Vagina (tissue), 2 donors: ENCODE measurements around the gene BCL11A. TPM values are rescaled to one million over a fixed set of nuclear protein-coding genes. Genes with fewer than 3 reads are reported as not detected.

ENCODE experiments used
- DNase-seq, 2 donors: peaks; one replicate each; pipeline ENCODE4 v3.0.0-alpha.2; 2017; ENCODE audit errors: extremely low spot score in 2 of 2
- H3K27ac ChIP-seq: fragments of 200-600 bp; sonication (generic); one replicate; pipeline ENCODE4 v1.5.1; 2019
- H3K27me3 ChIP-seq: fragments of 200-600 bp; sonication (generic); one replicate; pipeline ENCODE4 v1.5.1; 2019
- H3K36me3 ChIP-seq, 2 donors: fragments of 200-600 bp; sonication (generic); one replicate each; pipeline ENCODE4 v1.5.1; 2017 to 2019
- H3K4me1 ChIP-seq: fragments of 200-600 bp; sonication (generic); one replicate; pipeline ENCODE4 v1.5.1; 2019
- H3K4me3 ChIP-seq, 2 donors: fragments of 200-600 bp; sonication (generic); 1 replicate in 1 of 2; 2 replicates in 1 of 2; pipeline ENCODE4 v1.5.1; 2016 to 2019
- H3K9me3 ChIP-seq: fragments of 200-600 bp; sonication (generic); one replicate; pipeline ENCODE4 v1.5.1; 2019
- CTCF ChIP-seq, 3 experiments: fragments of 450-650 bp in 2 of 3; fragments of 200-600 bp in 1 of 3; sonication (generic) in 1 of 3; IDR thresholded peaks; one replicate each; pipeline ENCODE4 v1.5.1; 2017 to 2019; ENCODE audit warnings: antibody characterized with exemption in 3 of 3, mild to moderate bottlenecking in 2 of 3, moderate library complexity in 2 of 3
- POLR2A ChIP-seq, 2 donors: fragments of 450-650 bp; IDR thresholded peaks; one replicate each; pipeline ENCODE4 v1.6.1; 2017; ENCODE audit warnings: antibody characterized with exemption in 2 of 2, mild to moderate bottlenecking in 2 of 2, moderate library complexity in 2 of 2
- POLR2AphosphoS5 ChIP-seq, 2 donors: sonication (generic); formaldehyde crosslinking; IDR thresholded peaks; one replicate each; pipeline ENCODE4 v1.9.0; 2017; ENCODE audit warnings: antibody characterized with exemption in 2 of 2, mild to moderate bottlenecking in 2 of 2, low read depth in 1 of 2; ENCODE audit not compliant: insufficient read depth in 1 of 2
- intact Hi-C: fragments of 100-400 bp; cut with DNase I; formaldehyde crosslinking; loops from one replicate; pipeline ENCODE4 v1.15.1; 2023
- total RNA-seq: library from RNA; depleted of rRNA; stranded (reverse); fragments of >200 nt; gene quantifications from one replicate; pipeline ENCODE4 v1.2.3, GENCODE V29; 2016

BCL11A gene
- total RNA-seq, 1 donor from 2014 or later, result 48.4 TPM

- H3K36me3 ChIP-seq, result no peaks in the 10 kb centered on the region
- no peaks in the 10 kb centered on the region for H3K9me3 ChIP-seq
- no peak overlapping the region for H3K27ac ChIP-seq
- no peak overlapping the region for H3K4me3 ChIP-seq
- intact Hi-C loops, result no loop called here
- no peaks in the 10 kb centered on the region for H3K27me3 ChIP-seq
- H3K4me1 ChIP-seq, result peaks cover 32% of the 10 kb centered on the region
- TF ChIP-seq POLR2A (IDR thresholded peaks at IDR 0.05) (no peak), POLR2AphosphoS5 (IDR thresholded peaks at IDR 0.05; ENCODE audit: insufficient read depth in 1 of 2, low read depth in 1 of 2) (no peak), CTCF (IDR thresholded peaks at IDR 0.05) (no peak)
- no peak for DNase-seq
Measured at GRCh38 chr2:60510713-60511112, 42.7 kb downstream of the BCL11A start.

GRCh38 chr2:60509066-60509465 lies 44.4 kb downstream of the BCL11A start:
- Histone ChIP-seq H3K9me3 (no peaks in the 10 kb centered on the region), H3K27ac (peak overlapping the region; percentile 27), H3K4me1 (peaks cover 31% of the 10 kb centered on the region), H3K27me3 (no peaks in the 10 kb centered on the region), H3K4me3 (no peak overlapping the region), H3K36me3 (no peaks in the 10 kb centered on the region)
- TF ChIP-seq POLR2AphosphoS5 (IDR thresholded peaks at IDR 0.05; ENCODE audit: insufficient read depth in 1 of 2, low read depth in 1 of 2) (no peak), CTCF (IDR thresholded peaks at IDR 0.05) (no peak), POLR2A (IDR thresholded peaks at IDR 0.05) (no peak)
- no peak for DNase-seq
- intact Hi-C loops, result no loop called here

GRCh38 chr2:60508339-60508917 lies 45.0 kb downstream of the BCL11A start:
- no peaks in the 10 kb centered on the region for H3K36me3 ChIP-seq
- no peak overlapping the region for H3K4me3 ChIP-seq
- peak overlapping the region; percentile 27 for H3K27ac ChIP-seq
- H3K27me3 ChIP-seq, result no peaks in the 10 kb centered on the region
- intact Hi-C loops, result no loop called here
- peaks cover 31% of the 10 kb centered on the region for H3K4me1 ChIP-seq
- no peak for TF ChIP-seq POLR2A (IDR thresholded peaks at IDR 0.05)
- no peak for TF ChIP-seq POLR2AphosphoS5 (IDR thresholded peaks at IDR 0.05; ENCODE audit: insufficient read depth in 1 of 2, low read depth in 1 of 2)
- no peak for TF ChIP-seq CTCF (IDR thresholded peaks at IDR 0.05)
- no peak for DNase-seq
- H3K9me3 ChIP-seq, result no peaks in the 10 kb centered on the region

- TF ChIP-seq POLR2AphosphoS5 (IDR thresholded peaks at IDR 0.05; ENCODE audit: insufficient read depth in 1 of 2, low read depth in 1 of 2), result no peak
- no peak for TF ChIP-seq CTCF (IDR thresholded peaks at IDR 0.05)
- no peak for TF ChIP-seq POLR2A (IDR thresholded peaks at IDR 0.05)
- Histone ChIP-seq H3K9me3 (no peaks in the 10 kb centered on the region), H3K27ac (no peak overlapping the region), H3K4me1 (peaks cover 31% of the 10 kb centered on the region), H3K36me3 (no peaks in the 10 kb centered on the region), H3K27me3 (no peaks in the 10 kb centered on the region), H3K4me3 (no peak overlapping the region)
- DNase-seq, result no peak
- intact Hi-C loops, result no loop called here
Measured at GRCh38 chr2:60507211-60507965, 46.1 kb downstream of the BCL11A start.

- intact Hi-C loops, result no loop called here
- Histone ChIP-seq H3K4me1 (peaks cover 24% of the 10 kb centered on the region), H3K36me3 (no peaks in the 10 kb centered on the region), H3K4me3 (no peak overlapping the region), H3K27me3 (no peaks in the 10 kb centered on the region), H3K27ac (no peak overlapping the region), H3K9me3 (no peaks in the 10 kb centered on the region)
- TF ChIP-seq CTCF (IDR thresholded peaks at IDR 0.05), result no peak
- no peak for TF ChIP-seq POLR2A (IDR thresholded peaks at IDR 0.05)
- no peak for TF ChIP-seq POLR2AphosphoS5 (IDR thresholded peaks at IDR 0.05; ENCODE audit: insufficient read depth in 1 of 2, low read depth in 1 of 2)
- no peak for DNase-seq
Measured at GRCh38 chr2:60505880-60506260, 47.6 kb downstream of the BCL11A start.
